Hematopoietic multipotent progenitor cell treated with erythropoietin and hydrocortisone succinate and interleukin-3 and kit ligand, for 4 days (in vitro differentiated cells): ENCODE data around the gene P2RY8.
A peak's percentile ranks its signal among the peaks of the same experiment; 100 is the strongest.
"Not testable (repeated sequence)": the region's sequence is repeated elsewhere in the genome, so short reads cannot be mapped to it uniquely, and the experiment has no call there.

Experiments
- DNase-seq: peaks from one replicate; pipeline ENCODE4 v3.0.0-alpha.2; 2015

P2RY8 gene

DNA sequence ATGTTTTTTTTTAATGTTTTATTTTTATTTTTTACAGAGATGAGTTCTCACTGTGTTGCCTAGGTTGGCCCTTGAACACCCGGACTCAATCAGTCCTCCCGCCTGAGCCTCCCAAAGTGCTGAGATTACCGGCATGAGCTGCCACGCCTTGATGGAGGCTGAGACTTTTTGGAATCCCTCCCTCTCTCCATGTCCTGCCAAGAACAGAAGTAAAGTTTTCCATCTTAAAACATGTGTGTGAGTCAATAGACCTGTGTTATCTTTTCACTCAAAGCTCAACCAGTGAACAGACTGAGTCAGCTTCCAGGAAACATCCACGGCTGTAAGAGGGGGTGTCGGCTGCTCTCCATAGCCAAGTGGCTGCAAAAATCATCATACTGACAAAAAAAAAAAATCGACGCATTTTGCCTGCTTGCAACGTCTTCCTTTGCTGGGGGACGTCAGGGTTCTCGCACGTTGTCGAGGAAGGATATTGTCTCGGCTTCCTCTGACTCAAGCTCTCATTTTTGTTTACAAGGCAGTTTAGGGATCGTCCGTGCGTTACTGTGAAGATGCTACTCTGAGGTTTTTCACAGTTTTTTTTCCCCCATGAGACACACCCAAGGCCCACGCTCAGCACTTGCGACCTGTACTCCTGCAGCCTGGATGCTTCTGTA lies 74.3 kb downstream of the P2RY8 start:
- DNase-seq: peak; percentile 80

DNA sequence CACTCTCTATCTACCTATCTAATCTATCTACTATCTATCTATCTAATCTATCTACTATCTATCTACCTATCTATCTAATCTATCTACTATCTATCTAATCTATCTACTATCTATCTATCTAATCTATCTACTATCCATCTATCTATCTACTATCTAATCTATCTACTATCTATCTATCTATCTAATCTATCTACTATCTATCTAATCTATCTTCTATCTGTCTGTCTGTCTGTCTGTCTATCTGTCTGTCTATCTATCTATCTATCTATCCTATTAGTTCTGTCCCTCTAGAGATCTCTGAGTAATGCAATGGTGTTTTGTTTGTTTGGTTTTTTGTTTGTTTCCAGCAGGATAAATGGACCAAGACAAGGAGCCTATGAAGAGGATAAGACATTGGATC lies 74.9 kb downstream of the P2RY8 start:
- DNase-seq: no peak

DNA sequence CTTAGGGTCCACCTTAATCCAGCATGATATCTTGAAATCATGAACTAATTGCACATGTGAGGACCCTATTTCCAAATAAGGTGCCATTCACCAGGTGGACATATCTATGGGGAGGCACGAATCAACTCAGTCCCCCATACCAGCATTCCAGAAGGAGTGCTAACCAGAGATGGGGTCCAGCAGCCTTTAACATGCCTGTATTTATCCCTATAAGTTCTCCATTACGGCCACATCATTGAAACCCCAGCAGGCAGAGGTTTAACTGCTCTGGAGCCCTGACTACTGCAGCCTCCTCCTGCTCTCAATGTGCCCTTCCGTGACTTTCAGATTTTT lies 81.1 kb downstream of the P2RY8 start:
- no peak for DNase-seq

DNA sequence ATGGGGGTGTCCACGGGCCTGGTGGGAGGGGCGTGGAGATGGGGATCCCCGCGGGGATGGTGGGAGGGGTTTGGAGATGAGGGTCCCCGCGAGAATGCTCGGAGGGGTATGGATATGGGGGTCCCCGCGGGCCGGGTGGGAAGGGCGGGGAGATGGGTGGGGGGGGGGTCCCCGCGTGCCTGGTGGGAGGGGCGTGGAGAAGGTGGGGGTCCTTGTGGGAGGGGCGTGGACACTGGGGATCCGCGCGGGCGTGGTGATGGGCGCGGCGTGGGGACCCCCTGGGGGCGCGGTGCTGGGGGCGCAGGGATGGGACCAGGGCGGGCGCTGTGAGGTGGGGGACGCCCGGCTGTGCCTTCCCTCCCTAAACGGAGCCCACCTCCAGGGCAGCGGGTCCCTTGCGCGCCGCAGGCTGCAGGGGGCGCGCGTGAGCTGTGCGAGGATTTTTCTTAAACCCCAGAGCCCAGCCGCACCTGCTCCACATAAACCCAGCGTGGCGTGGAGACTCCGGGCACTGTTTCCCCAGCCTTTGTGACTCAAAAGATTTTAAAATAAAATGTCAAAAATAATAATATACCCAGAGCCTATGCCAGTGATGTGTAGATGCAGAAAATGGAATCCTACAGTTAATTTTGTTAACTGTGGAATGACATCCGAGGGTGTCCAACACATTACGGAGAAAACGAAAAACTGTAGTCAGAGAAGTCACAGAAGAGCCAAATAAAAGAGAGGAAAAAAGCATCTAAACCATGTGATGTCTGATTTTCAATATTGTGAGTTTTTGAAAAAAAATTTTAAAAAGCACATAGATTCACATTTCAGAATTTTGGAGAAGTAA lies 82.8 kb downstream of the P2RY8 start:
- DNase-seq: peak; percentile 95

DNA sequence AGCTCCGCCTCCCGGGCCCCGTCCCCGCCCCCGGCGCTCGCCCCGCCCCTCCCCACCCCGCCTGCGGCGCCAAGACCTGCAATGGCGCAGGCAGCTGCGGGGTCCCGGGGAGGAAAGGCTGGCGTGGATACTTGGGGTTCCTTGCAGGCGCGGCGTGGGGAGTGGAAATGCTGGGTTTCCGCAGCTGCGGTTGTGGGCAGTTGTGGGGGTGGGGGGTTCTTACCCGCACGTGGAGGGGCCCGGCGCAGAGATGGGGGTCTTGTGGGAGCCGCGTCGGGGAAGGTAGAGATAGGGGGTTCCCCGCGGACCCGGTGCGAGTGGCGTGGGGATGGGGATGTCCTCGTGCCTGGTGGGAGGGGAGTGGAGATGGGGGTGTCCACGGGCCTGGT lies 83.6 kb downstream of the P2RY8 start:
- no peak for DNase-seq

DNA sequence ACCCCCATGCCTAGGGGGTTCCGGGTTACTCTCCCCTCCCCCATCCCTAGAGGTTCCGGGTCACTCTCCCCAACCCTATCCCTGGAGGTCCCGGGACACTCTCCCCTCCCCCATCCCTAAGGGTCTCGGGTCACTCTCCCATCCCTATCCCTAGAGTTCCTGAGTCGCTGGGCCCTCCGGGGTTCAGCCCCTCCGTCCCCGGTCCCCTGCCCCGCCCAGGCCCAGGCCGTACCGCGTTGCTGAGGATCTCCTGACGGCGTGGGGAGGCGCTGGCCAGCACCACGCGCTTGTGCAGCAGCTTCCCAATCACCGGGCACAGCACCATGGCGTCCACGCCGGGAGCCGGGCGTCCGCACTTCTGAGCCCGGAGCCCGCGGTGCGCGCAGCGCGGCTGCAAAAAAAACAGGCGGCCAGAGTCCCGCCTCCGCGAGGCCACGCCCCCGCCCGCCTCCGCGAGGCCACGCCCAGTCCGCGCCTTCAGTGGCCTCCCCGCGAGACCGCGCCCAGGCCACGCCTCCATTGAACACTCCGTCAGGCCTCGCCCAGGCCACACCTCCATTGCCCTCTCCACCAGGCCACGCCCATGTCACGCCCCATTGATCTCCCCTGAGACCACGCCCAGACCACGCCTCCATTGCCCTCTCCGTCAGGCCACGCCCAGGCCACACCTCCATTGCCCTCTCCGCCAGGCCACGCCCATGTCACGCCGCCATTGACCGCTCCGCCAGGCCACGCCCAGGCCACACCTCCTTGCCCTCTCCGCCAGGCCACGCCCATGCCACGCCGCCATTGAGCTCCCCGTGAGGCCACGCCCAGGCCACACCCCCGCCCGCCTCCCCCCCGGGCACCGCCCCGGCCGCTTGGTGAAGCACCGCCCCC lies 84.2 kb downstream of the P2RY8 start, which contains the start of gene ASMTL:
ASMTL (minus strand) TSS at position 394 of the 879 bp plus-strand sequence; CDS start at position 325, 69 bp downstream.
- DNase-seq: peak; percentile 99

DNA sequence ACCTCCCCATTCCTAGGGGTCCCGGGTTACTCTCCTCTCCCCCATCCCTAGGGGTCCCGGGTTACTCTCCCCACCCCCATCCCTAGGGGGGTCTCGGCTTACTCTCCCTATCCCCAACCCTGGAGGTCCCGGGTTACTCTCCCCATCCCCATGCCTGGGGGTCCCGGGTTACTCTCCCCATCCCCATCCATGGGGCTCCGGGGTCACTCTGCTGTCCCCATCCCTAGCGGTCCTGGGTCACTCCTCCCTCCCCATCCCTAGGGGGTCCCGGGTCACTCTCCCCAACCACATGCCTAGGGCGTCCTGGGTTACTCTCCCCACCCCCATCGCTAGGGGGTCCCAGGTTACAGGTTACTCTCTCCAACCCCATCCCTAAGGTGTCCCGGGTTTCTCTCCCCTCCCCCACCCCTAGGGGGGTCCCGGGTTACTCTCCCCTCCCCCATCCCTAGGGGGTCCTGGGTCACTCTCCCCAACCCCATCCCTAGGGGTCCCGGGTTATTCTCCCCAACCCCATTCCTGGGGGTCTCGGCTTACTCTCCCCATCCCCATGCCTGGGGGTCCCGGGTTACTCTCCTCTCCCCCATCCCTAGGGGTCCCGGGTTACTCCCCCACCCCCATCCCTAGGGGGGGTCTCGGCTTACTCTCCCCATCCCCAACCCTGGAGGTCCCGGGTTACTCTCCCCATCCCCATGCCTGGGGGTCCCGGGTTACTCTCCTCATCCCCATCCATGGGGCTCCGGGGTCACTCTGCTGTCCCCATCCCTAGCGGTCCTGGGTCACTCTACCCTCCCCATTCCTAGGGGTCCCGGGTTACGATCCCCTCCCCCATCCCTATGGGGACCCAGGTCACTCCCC lies 85.1 kb downstream of the P2RY8 start:
- no peak for DNase-seq

DNA sequence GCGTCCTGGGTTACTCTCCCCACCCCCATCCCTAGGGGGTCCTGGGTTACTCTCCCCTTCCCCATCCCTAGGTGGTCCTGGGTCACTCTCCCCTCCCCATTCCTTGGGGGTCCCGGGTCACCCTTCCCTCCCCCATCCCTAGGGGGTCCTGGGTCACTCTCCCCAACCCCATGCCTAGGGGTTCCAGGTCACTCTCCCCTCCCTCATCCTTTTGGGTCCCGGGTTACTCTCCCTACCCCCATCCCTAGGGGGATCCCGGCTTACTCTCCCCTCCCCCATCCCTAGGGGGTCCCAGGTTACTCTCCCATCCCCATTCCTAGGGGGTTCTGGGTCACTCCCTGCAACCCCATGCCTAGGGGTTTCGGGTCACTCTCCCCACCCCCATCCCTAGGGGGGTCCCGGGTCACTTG lies 85.7 kb downstream of the P2RY8 start:
- no peak for DNase-seq

DNA sequence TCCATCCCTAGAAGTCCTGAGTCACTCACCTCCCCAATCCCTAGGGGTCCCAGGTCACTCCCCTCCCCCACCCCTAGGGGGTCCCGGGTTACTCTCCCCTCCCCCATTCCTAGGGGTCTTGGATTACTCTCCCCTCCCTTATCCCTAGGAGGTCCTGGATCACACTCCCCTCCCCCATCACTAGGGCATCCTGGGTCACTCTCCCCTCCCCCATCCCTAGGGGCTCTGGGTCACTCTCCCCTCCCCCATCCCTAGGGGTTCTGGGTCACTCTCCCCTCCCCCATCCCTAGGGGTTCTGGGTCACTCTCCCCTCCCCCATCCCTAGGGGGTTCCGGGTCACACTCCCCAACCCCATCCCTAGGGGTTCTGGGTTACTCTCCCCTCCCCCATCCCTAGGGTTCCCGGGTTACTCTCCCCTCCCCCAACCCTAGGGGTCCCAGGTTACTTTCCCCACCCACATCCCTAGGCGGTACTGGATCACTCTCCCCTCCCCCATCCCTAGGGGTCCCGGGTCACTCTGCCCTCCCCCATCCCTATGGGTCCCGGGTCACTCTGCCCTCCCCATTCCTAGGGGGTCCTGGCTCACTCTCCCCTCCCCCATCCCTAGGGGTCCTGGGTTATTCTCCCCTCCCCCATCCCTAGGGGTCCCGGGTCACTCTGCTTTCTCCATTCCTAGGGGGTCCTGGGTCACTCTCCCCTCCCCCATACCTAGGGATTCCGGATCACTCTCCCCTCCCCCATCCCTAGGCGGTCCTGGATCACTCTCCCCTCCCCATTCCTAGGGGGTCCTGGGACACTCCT lies 86.4 kb downstream of the P2RY8 start:
- DNase-seq: no peak

DNA sequence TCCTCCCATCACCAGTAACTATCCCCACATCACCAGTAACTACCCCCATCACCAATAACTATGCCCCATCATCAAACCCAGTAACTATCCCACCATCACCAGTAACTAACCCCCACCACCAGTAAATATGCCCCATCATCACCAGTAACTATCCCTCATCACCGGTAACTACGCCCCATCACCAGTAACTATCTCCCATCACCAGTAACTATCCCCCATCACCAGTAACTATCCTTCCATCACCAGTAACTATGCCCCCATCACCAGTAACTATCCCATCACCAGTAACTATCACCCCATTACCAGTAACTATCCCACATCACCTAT lies 87.2 kb downstream of the P2RY8 start:
- no peak for DNase-seq

DNA sequence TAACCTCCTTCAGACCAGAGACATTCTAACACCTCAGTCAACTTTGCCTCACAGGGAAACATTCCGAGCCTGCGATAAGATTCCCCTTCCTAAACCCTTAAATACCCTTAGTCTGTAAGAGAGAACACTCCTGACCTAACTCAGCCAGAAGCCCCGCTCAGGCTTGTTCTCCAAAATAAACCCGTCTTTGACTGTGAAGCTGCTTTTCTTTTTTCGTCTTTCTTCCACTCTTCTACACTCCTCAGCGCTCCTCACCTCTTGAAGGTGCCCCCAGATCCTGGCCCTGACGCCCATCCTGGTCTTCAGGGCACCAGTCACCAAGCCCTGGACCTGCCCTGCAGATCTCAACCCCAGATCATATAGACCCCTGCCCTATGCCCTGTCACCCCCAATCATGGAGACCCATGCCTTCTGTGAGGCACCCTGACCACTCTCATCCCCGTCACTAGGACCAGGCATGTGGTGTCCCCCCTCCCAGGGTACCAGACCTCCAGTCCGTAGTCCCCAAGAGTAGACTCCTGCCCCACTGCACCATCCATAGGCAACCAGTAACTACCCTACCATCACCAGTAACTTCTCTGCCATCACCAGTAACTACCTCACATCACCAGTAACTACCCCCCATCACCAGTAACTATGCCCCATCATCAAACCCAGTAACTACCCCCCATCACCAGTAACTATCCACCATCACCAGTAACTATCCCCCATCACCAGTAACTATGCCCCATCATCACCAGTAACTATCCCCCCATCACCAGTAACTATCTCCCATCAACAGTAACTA lies 87.8 kb downstream of the P2RY8 start:
- DNase-seq: no peak

DNA sequence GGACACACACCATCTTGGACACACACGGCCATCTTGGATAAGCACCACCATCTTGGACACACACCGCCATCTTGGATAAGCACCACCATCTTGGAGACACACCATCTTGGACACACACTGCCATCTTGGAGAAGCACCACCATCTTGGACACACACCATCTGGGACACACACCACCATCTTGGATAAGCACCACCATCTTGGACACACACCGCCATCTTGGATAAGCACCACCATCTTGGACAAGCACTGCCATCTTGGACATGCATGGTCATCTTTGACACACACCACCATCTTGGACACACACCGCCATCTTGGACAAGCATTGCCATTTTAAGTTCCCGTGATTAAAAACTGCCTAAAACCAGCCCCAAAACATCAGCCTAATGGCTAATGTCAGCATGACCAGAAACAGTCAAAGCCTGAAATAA lies 88.4 kb downstream of the P2RY8 start:
- DNase-seq: not testable (repeated sequence)

DNA sequence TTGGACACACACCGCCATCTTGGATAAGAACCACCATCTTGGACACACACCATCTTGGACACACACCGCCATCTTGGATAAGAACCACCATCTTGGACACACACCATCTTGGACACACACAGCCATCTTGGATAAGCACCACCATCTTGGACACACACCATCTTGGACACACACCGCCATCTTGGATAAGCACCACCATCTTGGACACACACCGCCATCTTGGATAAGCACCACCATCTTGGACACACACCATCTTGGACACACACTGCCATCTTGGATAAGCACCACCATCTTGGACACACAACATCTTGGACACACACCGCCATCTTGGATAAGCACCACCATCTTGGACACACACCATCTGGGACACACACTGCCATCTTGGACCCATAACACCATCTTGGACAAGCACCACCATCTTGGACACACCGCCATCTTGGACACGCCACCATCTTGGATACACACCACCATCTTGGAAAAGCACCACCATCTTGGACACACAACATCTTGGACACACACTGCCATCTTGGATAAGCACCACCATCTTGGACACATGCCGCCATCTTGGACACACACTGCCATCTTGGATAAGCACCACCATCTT lies 88.9 kb downstream of the P2RY8 start:
- DNase-seq: not testable (repeated sequence)

DNA sequence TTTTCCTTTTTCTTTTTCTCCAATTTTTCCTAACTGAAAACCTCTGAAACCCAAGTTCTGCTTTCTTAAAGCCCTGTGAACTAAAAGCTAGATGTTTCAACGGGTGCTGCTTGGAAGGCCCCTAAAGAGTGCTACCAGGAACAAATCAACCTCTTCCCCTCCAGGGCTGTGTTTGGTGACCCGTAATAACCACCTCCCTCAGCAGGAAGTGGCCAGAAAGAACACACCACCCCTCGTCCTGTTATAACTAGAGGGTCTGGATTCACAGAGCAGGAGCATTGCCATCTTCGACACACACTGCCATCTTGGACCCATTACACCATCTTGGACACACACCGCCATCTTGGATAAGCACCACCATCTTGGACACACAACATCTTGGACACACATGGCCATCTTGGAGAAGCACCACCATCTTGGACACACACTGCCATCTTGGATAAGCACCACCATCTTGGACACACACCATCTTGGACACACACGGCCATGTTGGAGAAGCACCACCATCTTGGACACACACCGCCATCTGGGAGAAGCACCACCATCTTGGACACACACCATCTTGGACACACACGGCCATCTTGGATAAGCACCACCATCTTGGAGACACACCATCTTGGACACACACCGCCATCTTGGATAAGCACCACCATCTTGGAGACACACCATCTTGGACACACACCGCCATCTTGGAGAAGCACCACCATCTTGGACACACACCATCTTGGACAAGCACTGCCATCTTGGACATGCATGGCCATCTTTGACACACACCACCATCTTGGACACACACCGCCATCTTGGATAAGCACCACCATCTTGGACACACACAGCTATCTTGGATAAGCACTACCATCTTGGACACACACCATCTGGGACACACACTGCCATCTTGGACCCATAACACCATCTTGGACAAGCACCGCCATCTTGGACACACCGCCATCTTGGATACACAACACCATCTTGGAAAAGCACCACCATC lies 89.7 kb downstream of the P2RY8 start:
- DNase-seq: peak; percentile 55

DNA sequence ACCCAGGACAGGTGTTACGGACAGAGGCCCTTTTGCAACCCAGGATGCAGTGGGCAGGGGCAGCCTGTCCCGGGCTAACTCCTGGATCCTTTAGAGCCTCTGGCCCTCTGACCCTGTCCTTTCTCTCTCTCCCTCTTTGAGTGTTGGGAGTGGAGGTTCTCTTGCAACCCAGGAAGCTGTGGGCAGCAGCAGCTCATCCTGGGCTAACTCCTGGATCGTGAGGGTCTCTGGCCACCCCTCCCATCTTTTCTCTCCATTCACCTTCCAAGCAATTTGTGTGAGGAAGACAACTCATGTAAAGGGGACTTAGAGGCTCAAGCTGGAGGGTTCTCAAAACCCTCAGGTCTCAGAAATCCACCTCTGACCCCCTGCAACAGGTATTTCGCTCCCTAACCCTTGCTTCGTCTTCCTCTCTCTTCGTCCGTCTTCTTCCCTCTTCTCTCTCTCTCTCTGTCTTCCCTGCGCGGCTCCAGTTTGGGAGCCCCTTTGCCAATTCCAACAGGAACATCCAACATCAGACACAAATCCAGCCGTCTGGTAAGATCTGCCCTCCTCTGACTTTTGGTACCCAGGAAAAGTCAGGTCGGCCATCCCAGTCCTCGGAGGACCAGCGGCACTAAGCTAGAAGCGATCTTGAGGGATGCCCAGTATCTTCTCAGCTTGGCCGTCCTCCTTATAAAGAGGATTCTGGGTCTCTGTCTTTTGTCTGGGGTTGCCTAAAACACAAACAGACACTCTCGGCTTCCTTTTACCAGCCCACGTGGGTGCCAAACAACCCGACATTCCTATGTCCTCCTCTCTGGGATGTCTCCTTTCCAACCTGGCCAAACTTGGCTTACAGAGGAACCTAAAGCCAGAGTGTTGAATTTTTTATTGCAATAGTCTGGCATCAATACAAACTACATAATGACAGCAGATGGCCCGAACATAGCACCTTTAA lies 92.2 kb downstream of the P2RY8 start:
- DNase-seq: no peak

DNA sequence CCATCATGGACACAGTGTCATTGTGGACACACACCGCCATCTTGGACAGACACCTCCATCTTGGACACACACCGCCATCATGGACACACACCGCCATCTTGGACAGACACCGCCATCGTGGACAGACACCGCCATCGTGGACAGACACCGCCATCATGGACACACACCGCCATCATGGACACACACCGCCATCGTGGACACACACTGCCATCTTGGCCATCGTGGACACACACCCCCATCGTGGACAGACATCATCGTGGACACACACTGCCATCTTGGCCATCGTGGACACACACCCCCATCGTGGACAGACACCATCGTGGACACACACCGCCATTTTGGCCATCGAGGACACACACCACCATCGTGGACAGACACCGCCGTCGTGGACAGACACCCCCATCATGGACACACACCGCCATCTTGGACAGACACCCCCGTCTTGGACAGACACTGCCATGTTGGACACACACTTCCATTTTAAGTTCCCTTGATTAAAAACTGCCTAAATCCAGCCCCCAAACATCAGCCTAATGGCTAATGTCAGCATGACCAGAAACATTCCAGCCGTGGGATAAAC lies 93.4 kb downstream of the P2RY8 start:
- no peak for DNase-seq

DNA sequence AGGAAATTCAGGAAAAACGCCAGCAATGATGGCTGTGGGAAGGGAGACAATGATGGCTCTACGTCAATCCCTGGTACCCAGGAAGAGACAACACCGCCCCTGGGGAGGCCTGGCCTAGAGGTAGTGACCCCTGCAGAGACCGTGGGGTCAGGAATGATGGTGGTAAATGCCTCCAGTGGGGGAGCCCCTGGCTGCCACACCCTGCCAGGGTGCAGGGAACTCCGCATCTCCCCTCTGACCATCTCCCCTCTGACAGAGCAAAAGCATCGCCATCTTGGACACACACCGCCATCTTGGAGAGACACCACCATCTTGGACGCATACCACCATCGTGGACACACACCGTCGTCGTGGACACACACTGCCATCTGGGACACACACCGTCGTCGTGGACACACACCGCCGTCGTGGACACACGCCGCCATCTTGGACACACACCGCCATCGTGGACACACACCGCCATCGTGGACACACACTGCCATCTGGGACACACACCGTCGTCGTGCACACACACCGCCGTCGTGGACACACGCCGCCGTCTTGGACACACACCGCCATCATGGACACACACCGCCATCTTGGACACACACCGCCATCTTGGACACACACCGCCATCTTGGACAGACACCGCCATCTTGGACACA lies 94.1 kb downstream of the P2RY8 start:
- no peak for DNase-seq
